ENCODE measurements around the gene CTNNA2.

Gene CTNNA2

GRCh38 chr2:80269806-80270205, 757.0 kb downstream of the CTNNA2 start:
- no peak for DNase-seq (ENCODE audit: low read depth in 2 of 2)

- DNase-seq (ENCODE audit: low read depth in 2 of 2), result no peak
Observed at GRCh38 chr2:80280598-80280997, 767.7 kb downstream of the CTNNA2 start.

GRCh38 chr2:80281049-80281448, 768.2 kb downstream of the CTNNA2 start:
- DNase-seq (ENCODE audit: low read depth in 2 of 2), result no peak

- DNase-seq (ENCODE audit: low read depth in 2 of 2), result no peak
Observed at GRCh38 chr2:80288576-80288975, 775.7 kb downstream of the CTNNA2 start.

- no peak for DNase-seq (ENCODE audit: low read depth in 2 of 2)
Observed at GRCh38 chr2:80291656-80292055, 778.8 kb downstream of the CTNNA2 start.

GRCh38 chr2:80292474-80292873, 779.6 kb downstream of the CTNNA2 start:
- DNase-seq (ENCODE audit: low read depth in 2 of 2), result no peak

- DNase-seq (ENCODE audit: low read depth in 2 of 2), result no peak
Observed at GRCh38 chr2:80293039-80293438, 780.2 kb downstream of the CTNNA2 start.

- DNase-seq (ENCODE audit: low read depth in 2 of 2), result no peak
Observed at GRCh38 chr2:80298954-80299353, 786.1 kb downstream of the CTNNA2 start.

- DNase-seq (ENCODE audit: low read depth in 2 of 2), result no peak
Observed at GRCh38 chr2:80299661-80300060, 786.8 kb downstream of the CTNNA2 start.

GRCh38 chr2:80300346-80300745, 787.5 kb downstream of the CTNNA2 start:
- no peak for DNase-seq (ENCODE audit: low read depth in 2 of 2)

- DNase-seq (ENCODE audit: low read depth in 2 of 2), result no peak
Observed at GRCh38 chr2:80300954-80301353, 788.1 kb downstream of the CTNNA2 start.

GRCh38 chr2:80302001-80302313, 789.1 kb downstream of the CTNNA2 start:
- no peak for DNase-seq (ENCODE audit: low read depth in 2 of 2)

- no peak for DNase-seq (ENCODE audit: low read depth in 2 of 2)
Observed at GRCh38 chr2:80302314-80303005, 789.6 kb downstream of the CTNNA2 start.

- DNase-seq (ENCODE audit: low read depth in 2 of 2), result no peak
Observed at GRCh38 chr2:80303006-80303908, 790.4 kb downstream of the CTNNA2 start.

- no peak for DNase-seq (ENCODE audit: low read depth in 2 of 2)
Observed at GRCh38 chr2:80303909-80304837, 791.3 kb downstream of the CTNNA2 start, which contains the start of gene LRRTM1. Gene LRRTM1, minus strand, starts transcription at chr2:80304752. Its CDS starts 933 bp downstream, at chr2:80303819.

GRCh38 chr2:80311304-80311703, 798.5 kb downstream of the CTNNA2 start:
- no peak for DNase-seq (ENCODE audit: low read depth in 2 of 2)

GRCh38 chr2:80312282-80312839, 799.5 kb downstream of the CTNNA2 start:
- DNase-seq (ENCODE audit: low read depth in 2 of 2), result no peak

GRCh38 chr2:80322311-80322920, 809.6 kb downstream of the CTNNA2 start:
- no peak for DNase-seq (ENCODE audit: low read depth in 2 of 2)

GRCh38 chr2:80322958-80323357, 810.1 kb downstream of the CTNNA2 start:
- no peak for DNase-seq (ENCODE audit: low read depth in 2 of 2)

- no peak for DNase-seq (ENCODE audit: low read depth in 2 of 2)
Observed at GRCh38 chr2:80323610-80324009, 810.8 kb downstream of the CTNNA2 start.

GRCh38 chr2:80324525-80324924, 811.7 kb downstream of the CTNNA2 start:
- DNase-seq (ENCODE audit: low read depth in 2 of 2), result no peak

Measured in stimulated activated CD4-positive, alpha-beta T cell treated with anti-CD3 and anti-CD28 coated beads, Interleukin-1b, Interleukin-23, amount 100 ng/mL, for 4 hours (primary cell).